Measurements from ENCODE around the gene ZNF175.

The ZNF175 gene

DNA sequence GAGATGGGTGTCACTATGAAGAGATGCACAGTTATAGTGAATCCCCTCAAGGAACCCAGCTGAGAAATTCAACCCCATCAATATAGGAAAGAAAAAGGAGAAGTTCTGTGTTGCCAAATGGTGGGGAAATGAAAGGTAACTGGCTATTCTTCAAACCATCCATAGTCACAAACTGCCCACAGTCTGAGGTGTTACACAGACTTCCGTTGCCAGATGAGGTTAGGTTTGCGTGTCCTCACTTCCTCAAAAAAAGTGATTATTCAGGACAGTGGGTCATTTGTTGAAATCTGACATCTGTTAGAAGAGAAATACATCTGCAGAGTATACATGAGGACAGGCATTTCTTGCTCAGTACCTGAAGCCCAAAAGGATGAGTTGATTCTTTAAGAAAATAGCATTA lies 50.1 kb downstream of the ZNF175 start:
- TF ChIP-seq POLR2AphosphoS5 (IDR thresholded peaks at IDR 0.05; ENCODE audit: low read depth, low read length), result no peak
- no peak for TF ChIP-seq SIN3A (IDR thresholded peaks at IDR 0.05; ENCODE audit: borderline replicate concordance, insufficient read depth, low read length)
- TF ChIP-seq, protein P1, sequence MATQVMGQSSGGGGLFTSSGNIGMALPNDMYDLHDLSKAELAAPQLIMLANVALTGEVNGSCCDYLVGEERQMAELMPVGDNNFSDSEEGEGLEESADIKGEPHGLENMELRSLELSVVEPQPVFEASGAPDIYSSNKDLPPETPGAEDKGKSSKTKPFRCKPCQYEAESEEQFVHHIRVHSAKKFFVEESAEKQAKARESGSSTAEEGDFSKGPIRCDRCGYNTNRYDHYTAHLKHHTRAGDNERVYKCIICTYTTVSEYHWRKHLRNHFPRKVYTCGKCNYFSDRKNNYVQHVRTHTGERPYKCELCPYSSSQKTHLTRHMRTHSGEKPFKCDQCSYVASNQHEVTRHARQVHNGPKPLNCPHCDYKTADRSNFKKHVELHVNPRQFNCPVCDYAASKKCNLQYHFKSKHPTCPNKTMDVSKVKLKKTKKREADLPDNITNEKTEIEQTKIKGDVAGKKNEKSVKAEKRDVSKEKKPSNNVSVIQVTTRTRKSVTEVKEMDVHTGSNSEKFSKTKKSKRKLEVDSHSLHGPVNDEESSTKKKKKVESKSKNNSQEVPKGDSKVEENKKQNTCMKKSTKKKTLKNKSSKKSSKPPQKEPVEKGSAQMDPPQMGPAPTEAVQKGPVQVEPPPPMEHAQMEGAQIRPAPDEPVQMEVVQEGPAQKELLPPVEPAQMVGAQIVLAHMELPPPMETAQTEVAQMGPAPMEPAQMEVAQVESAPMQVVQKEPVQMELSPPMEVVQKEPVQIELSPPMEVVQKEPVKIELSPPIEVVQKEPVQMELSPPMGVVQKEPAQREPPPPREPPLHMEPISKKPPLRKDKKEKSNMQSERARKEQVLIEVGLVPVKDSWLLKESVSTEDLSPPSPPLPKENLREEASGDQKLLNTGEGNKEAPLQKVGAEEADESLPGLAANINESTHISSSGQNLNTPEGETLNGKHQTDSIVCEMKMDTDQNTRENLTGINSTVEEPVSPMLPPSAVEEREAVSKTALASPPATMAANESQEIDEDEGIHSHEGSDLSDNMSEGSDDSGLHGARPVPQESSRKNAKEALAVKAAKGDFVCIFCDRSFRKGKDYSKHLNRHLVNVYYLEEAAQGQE (IDR thresholded peaks at IDR 0.05; ENCODE audit: insufficient read depth in 1 of 2, low read depth in 2 of 2, low read length in 2 of 2), result no peak
- no peak for TF ChIP-seq TAF1 (IDR thresholded peaks at IDR 0.05; ENCODE audit: borderline replicate concordance, insufficient read depth, low read length)
- TF ChIP-seq FOXP2 (optimal IDR thresholded peaks at IDR 0.05; ENCODE audit: borderline replicate concordance, extremely low read depth, extremely low read length, insufficient read depth), result no peak

DNA sequence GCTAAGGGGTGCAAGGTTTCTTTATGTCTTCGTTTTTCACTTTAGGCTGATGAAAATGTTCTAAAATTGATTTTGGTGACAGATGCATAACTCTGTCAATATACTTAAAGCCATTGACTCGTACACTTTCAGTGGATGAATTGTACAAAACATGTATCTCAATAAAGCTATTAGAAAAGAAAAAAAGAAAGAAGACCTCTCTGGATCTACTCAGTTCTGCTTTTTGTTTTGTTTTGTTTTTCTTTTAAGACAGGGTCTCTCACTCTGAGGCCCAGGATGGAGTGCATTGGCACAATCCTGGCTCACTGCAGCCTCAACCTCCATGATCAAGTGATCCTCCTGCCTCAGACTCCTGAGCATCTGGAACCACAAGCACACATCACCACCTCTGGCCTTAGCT lies 55.6 kb downstream of the ZNF175 start:
- TF ChIP-seq POLR2AphosphoS5 (IDR thresholded peaks at IDR 0.05; ENCODE audit: low read depth, low read length) (no peak), SIN3A (IDR thresholded peaks at IDR 0.05; ENCODE audit: borderline replicate concordance, insufficient read depth, low read length) (no peak), TAF1 (IDR thresholded peaks at IDR 0.05; ENCODE audit: borderline replicate concordance, insufficient read depth, low read length) (no peak), FOXP2 (optimal IDR thresholded peaks at IDR 0.05; ENCODE audit: borderline replicate concordance, extremely low read depth, extremely low read length, insufficient read depth) (no peak)
- TF ChIP-seq, protein P1 (IDR thresholded peaks at IDR 0.05; ENCODE audit: insufficient read depth in 1 of 2, low read depth in 2 of 2, low read length in 2 of 2), result no peak

- TF ChIP-seq POLR2AphosphoS5 (IDR thresholded peaks at IDR 0.05; ENCODE audit: low read depth, low read length) (no peak), FOXP2 (optimal IDR thresholded peaks at IDR 0.05; ENCODE audit: borderline replicate concordance, extremely low read depth, extremely low read length, insufficient read depth) (no peak), SIN3A (IDR thresholded peaks at IDR 0.05; ENCODE audit: borderline replicate concordance, insufficient read depth, low read length) (no peak), TAF1 (IDR thresholded peaks at IDR 0.05; ENCODE audit: borderline replicate concordance, insufficient read depth, low read length) (no peak)
- TF ChIP-seq, protein P1 (IDR thresholded peaks at IDR 0.05; ENCODE audit: insufficient read depth in 1 of 2, low read depth in 2 of 2, low read length in 2 of 2), result no peak
Observed at GRCh38 chr19:51627491-51628138, 56.5 kb downstream of the ZNF175 start.

GRCh38 chr19:51628153-51628939 lies 57.3 kb downstream of the ZNF175 start:
- TF ChIP-seq SIN3A (IDR thresholded peaks at IDR 0.05; ENCODE audit: borderline replicate concordance, insufficient read depth, low read length) (no peak), POLR2AphosphoS5 (IDR thresholded peaks at IDR 0.05; ENCODE audit: low read depth, low read length) (no peak), FOXP2 (optimal IDR thresholded peaks at IDR 0.05; ENCODE audit: borderline replicate concordance, extremely low read depth, extremely low read length, insufficient read depth) (no peak), TAF1 (IDR thresholded peaks at IDR 0.05; ENCODE audit: borderline replicate concordance, insufficient read depth, low read length) (no peak)
- TF ChIP-seq, protein P1 (IDR thresholded peaks at IDR 0.05; ENCODE audit: insufficient read depth in 1 of 2, low read depth in 2 of 2, low read length in 2 of 2), result no peak

All from PFSK-1 (cell line).